ENCODE data around the gene PTPRG. TPM values are rescaled to one million over a fixed set of nuclear protein-coding genes. Genes with fewer than 3 reads are reported as not detected.

The PTPRG gene
- total RNA-seq, 2 experiments from 2014 or later, result not detected

- POLR2A ChIA-PET, result no interaction called here
- ATAC-seq (no peak), DNase-seq (no peak)
- Mint-ChIP-seq H3K4me3 (no peak overlapping the region), H3K27me3 (ENCODE audit: low read depth) (no peaks in the 10 kb centered on the region), H3K9me3 (ENCODE audit: insufficient read depth) (no peaks in the 10 kb centered on the region), H3K27ac (no peak overlapping the region), H3K36me3 (ENCODE audit: low read depth) (no peaks in the 10 kb centered on the region), H3K4me1 (ENCODE audit: low read depth) (peaks cover 3% of the 10 kb centered on the region)
- CTCF ChIA-PET, result no interaction called here
Measured at GRCh38 chr3:62193586-62194345, 632.4 kb downstream of the PTPRG start.

DNA sequence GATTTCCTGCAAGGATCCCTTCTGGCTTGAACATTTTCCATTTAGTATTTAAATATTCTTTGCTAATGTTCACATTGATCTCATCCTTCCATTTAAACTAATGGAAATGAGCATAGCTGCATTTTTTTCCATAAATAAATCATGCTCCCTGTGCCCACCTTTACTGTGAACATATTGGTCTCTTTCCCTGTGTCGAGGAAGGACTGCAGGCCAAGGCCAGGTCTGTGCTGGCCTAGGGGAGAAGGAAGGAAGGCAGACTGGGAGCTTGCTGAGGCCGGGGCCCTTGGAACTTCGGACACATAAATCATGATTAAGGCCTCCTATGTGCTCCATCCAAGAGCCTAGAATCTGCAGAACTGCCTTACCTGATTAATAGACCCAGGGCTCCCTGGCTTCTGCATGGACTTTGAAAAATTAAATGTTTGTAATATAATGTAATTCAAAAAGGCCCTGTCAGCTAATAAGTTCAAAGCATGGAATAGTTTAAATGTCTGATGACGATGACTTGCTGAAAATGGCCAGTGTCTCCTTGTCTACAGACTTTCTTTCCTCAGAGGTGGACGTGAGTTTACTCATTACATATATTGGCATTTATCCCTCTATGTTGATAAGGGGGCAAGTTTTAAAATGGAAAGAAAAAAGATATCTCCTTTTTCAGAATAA lies 636.1 kb downstream of the PTPRG start:
- H3K27me3 Mint-ChIP-seq (ENCODE audit: low read depth), result no peaks in the 10 kb centered on the region
- H3K4me3 Mint-ChIP-seq, result no peak overlapping the region
- DNase-seq, result no peak
- no peaks in the 10 kb centered on the region for H3K4me1 Mint-ChIP-seq (ENCODE audit: low read depth)
- ATAC-seq, result no peak
- CTCF ChIA-PET, result no interaction called here
- no peak overlapping the region for H3K27ac Mint-ChIP-seq
- no peaks in the 10 kb centered on the region for H3K36me3 Mint-ChIP-seq (ENCODE audit: low read depth)
- H3K9me3 Mint-ChIP-seq (ENCODE audit: insufficient read depth), result no peaks in the 10 kb centered on the region
- POLR2A ChIA-PET, result no interaction called here

GRCh38 chr3:62199126-62199525 lies 637.8 kb downstream of the PTPRG start:
- H3K27me3 Mint-ChIP-seq (ENCODE audit: low read depth), result no peaks in the 10 kb centered on the region
- no peak overlapping the region for H3K4me3 Mint-ChIP-seq
- H3K27ac Mint-ChIP-seq, result no peak overlapping the region
- no peaks in the 10 kb centered on the region for H3K9me3 Mint-ChIP-seq (ENCODE audit: insufficient read depth)
- ATAC-seq, result no peak
- POLR2A ChIA-PET, result no interaction called here
- no peaks in the 10 kb centered on the region for H3K4me1 Mint-ChIP-seq (ENCODE audit: low read depth)
- H3K36me3 Mint-ChIP-seq (ENCODE audit: low read depth), result no peaks in the 10 kb centered on the region
- DNase-seq, result no peak
- CTCF ChIA-PET, result interaction anchor here (3.4 kb wide), 1 partner anchor 10 kb away, joined by 14 read pairs; no protein-coding TSS in a partner anchor

- no peak for ATAC-seq
- Mint-ChIP-seq H3K27me3 (ENCODE audit: low read depth) (no peaks in the 10 kb centered on the region), H3K36me3 (ENCODE audit: low read depth) (no peaks in the 10 kb centered on the region), H3K9me3 (ENCODE audit: insufficient read depth) (no peaks in the 10 kb centered on the region), H3K4me3 (no peak overlapping the region), H3K27ac (no peak overlapping the region), H3K4me1 (ENCODE audit: low read depth) (no peaks in the 10 kb centered on the region)
- POLR2A ChIA-PET, result no interaction called here
- peak; percentile 22 for DNase-seq
- CTCF ChIA-PET, result interaction anchor here (0.5 to 3.4 kb wide), 6 partner anchors 10 to 358 kb away, joined by 3 to 14 read pairs (median 4); no protein-coding TSS in a partner anchor
Measured at GRCh38 chr3:62201438-62202035, 640.2 kb downstream of the PTPRG start.

DNA sequence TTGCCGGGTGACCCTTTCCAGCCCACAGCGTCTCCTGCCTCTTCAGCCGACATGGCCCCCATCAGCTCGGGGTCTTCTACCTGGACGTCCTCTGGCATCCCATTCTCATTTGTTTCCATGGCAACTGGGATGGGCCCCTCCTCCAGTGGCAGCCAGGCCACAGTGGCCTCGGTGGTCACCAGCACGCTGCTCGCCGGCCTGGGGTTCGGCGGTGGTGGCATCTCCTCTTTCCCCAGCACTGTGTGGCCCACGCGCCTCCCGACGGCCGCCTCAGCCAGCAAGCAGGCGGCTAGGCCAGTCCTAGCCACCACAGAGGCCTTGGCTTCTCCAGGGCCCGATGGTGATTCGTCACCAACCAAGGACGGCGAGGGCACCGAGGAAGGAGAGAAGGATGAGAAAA lies 641.8 kb downstream of the PTPRG start:
- H3K27ac Mint-ChIP-seq, result no peak overlapping the region
- ATAC-seq (no peak), DNase-seq (no peak)
- H3K4me1 Mint-ChIP-seq (ENCODE audit: low read depth), result no peaks in the 10 kb centered on the region
- H3K36me3 Mint-ChIP-seq (ENCODE audit: low read depth), result no peaks in the 10 kb centered on the region
- H3K27me3 Mint-ChIP-seq (ENCODE audit: low read depth), result no peaks in the 10 kb centered on the region
- POLR2A ChIA-PET, result no interaction called here
- no peaks in the 10 kb centered on the region for H3K9me3 Mint-ChIP-seq (ENCODE audit: insufficient read depth)
- CTCF ChIA-PET, result no interaction called here
- H3K4me3 Mint-ChIP-seq, result no peak overlapping the region

DNA sequence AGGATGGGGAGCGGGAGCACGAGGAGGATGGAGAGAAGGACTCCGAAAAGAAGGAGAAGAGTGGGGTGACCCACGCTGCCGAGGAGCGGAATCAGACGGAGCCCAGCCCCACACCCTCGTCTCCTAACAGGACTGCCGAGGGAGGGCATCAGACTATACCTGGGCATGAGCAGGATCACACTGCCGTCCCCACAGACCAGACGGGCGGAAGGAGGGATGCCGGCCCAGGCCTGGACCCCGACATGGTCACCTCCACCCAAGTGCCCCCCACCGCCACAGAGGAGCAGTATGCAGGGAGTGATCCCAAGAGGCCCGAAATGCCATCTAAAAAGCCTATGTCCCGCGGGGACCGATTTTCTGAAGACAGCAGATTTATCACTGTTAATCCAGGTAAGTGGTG lies 642.2 kb downstream of the PTPRG start:
- Mint-ChIP-seq H3K9me3 (ENCODE audit: insufficient read depth) (no peaks in the 10 kb centered on the region), H3K36me3 (ENCODE audit: low read depth) (no peaks in the 10 kb centered on the region), H3K4me3 (no peak overlapping the region), H3K27ac (no peak overlapping the region), H3K4me1 (ENCODE audit: low read depth) (no peaks in the 10 kb centered on the region), H3K27me3 (ENCODE audit: low read depth) (no peaks in the 10 kb centered on the region)
- no peak for DNase-seq
- ATAC-seq, result no peak
- ChIA-PET POLR2A (no interaction called here), CTCF (no interaction called here)

- Mint-ChIP-seq H3K9me3 (ENCODE audit: insufficient read depth) (no peaks in the 10 kb centered on the region), H3K4me3 (no peak overlapping the region), H3K27ac (no peak overlapping the region), H3K4me1 (ENCODE audit: low read depth) (no peaks in the 10 kb centered on the region), H3K36me3 (ENCODE audit: low read depth) (no peaks in the 10 kb centered on the region), H3K27me3 (ENCODE audit: low read depth) (peaks cover 3% of the 10 kb centered on the region)
- ChIA-PET POLR2A (no interaction called here), CTCF (interaction anchor here (0.6 kb wide), 1 partner anchor 14 kb away, joined by 3 read pairs; no protein-coding TSS in a partner anchor)
- DNase-seq (no peak), ATAC-seq (no peak)
Measured at GRCh38 chr3:62207197-62207596, 645.8 kb downstream of the PTPRG start.

GRCh38 chr3:62208385-62208784 lies 647.0 kb downstream of the PTPRG start:
- no peaks in the 10 kb centered on the region for H3K36me3 Mint-ChIP-seq (ENCODE audit: low read depth)
- no peak for DNase-seq
- no peaks in the 10 kb centered on the region for H3K9me3 Mint-ChIP-seq (ENCODE audit: insufficient read depth)
- peaks cover 3% of the 10 kb centered on the region for H3K27me3 Mint-ChIP-seq (ENCODE audit: low read depth)
- H3K27ac Mint-ChIP-seq, result no peak overlapping the region
- no peak for ATAC-seq
- ChIA-PET POLR2A (no interaction called here), CTCF (no interaction called here)
- H3K4me1 Mint-ChIP-seq (ENCODE audit: low read depth), result no peaks in the 10 kb centered on the region
- no peak overlapping the region for H3K4me3 Mint-ChIP-seq

- no peak for DNase-seq
- Mint-ChIP-seq H3K27me3 (ENCODE audit: low read depth) (peaks cover 3% of the 10 kb centered on the region), H3K9me3 (ENCODE audit: insufficient read depth) (no peaks in the 10 kb centered on the region), H3K36me3 (ENCODE audit: low read depth) (no peaks in the 10 kb centered on the region), H3K27ac (no peak overlapping the region), H3K4me1 (ENCODE audit: low read depth) (no peaks in the 10 kb centered on the region), H3K4me3 (no peak overlapping the region)
- no peak for ATAC-seq
- ChIA-PET POLR2A (no interaction called here), CTCF (no interaction called here)
Measured at GRCh38 chr3:62209101-62209500, 647.7 kb downstream of the PTPRG start.

DNA sequence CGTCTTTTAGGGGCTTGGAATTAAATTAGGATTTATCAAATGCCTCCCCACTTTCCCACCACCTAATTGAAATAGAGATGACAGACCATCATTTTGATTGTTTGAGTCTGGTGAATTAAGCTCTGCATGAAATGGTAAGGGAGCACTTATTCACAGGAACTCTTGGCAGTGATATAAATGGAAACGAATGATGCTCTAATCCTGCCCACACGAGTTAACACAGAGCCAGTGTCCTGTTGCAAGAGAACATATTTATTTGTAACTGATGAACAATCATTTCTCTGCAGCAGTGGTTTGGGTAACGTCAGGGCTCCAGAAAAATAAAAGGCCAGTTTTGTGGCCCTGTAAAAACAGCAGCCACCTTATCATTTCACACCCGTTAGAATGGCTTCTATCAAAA lies 648.6 kb downstream of the PTPRG start:
- no peak overlapping the region for H3K4me3 Mint-ChIP-seq
- H3K9me3 Mint-ChIP-seq (ENCODE audit: insufficient read depth), result no peaks in the 10 kb centered on the region
- peaks cover 3% of the 10 kb centered on the region for H3K27me3 Mint-ChIP-seq (ENCODE audit: low read depth)
- DNase-seq, result no peak
- ChIA-PET CTCF (no interaction called here), POLR2A (no interaction called here)
- no peak overlapping the region for H3K27ac Mint-ChIP-seq
- no peaks in the 10 kb centered on the region for H3K4me1 Mint-ChIP-seq (ENCODE audit: low read depth)
- no peak for ATAC-seq
- no peaks in the 10 kb centered on the region for H3K36me3 Mint-ChIP-seq (ENCODE audit: low read depth)

GRCh38 chr3:62211675-62212429 lies 650.5 kb downstream of the PTPRG start:
- ChIA-PET POLR2A (no interaction called here), CTCF (no interaction called here)
- no peaks in the 10 kb centered on the region for H3K36me3 Mint-ChIP-seq (ENCODE audit: low read depth)
- ATAC-seq (no peak), DNase-seq (no peak)
- no peak overlapping the region for H3K4me3 Mint-ChIP-seq
- no peak overlapping the region for H3K27ac Mint-ChIP-seq
- H3K9me3 Mint-ChIP-seq (ENCODE audit: insufficient read depth), result no peaks in the 10 kb centered on the region
- no peaks in the 10 kb centered on the region for H3K4me1 Mint-ChIP-seq (ENCODE audit: low read depth)
- H3K27me3 Mint-ChIP-seq (ENCODE audit: low read depth), result peaks cover 3% of the 10 kb centered on the region

GRCh38 chr3:62214850-62215249 lies 653.5 kb downstream of the PTPRG start:
- ATAC-seq, result no peak
- Mint-ChIP-seq H3K36me3 (ENCODE audit: low read depth) (no peaks in the 10 kb centered on the region), H3K27ac (no peak overlapping the region), H3K4me1 (ENCODE audit: low read depth) (no peaks in the 10 kb centered on the region), H3K27me3 (ENCODE audit: low read depth) (peaks cover 3% of the 10 kb centered on the region), H3K4me3 (no peak overlapping the region), H3K9me3 (ENCODE audit: insufficient read depth) (no peaks in the 10 kb centered on the region)
- POLR2A ChIA-PET, result no interaction called here
- CTCF ChIA-PET, result interaction anchor here (1.4 kb wide), 1 partner anchor 117 kb away, joined by 3 read pairs; no protein-coding TSS in a partner anchor
- DNase-seq, result no peak

Data from activated CD8-positive, alpha-beta T cell treated with anti-CD3 and anti-CD28 coated beads, Interleukin-2, amount 10 ng/mL, durations not matched to agents 7 days and 5 days (primary cell).